ENCODE data around the gene MOB3B.

Gene MOB3B

GRCh38 chr9:27353474-27354229 is 176.0 kb downstream of the MOB3B start:
- peak; percentile 78 for DNase-seq

GRCh38 chr9:27353166-27353473 is 176.5 kb downstream of the MOB3B start:
- DNase-seq, result no peak

GRCh38 chr9:27352457-27353165 is 177.0 kb downstream of the MOB3B start:
- no peak for DNase-seq

GRCh38 chr9:27351438-27351837 is 178.2 kb downstream of the MOB3B start:
- peak; percentile 80 for DNase-seq

GRCh38 chr9:27350382-27350976 is 179.1 kb downstream of the MOB3B start:
- no peak for DNase-seq

GRCh38 chr9:27349698-27350080 is 179.9 kb downstream of the MOB3B start:
- DNase-seq, result peak; percentile 80

- DNase-seq, result peak; percentile 83
Measured at GRCh38 chr9:27348785-27349697, 180.6 kb downstream of the MOB3B start.

- DNase-seq, result no peak
Measured at GRCh38 chr9:27347889-27348288, 181.7 kb downstream of the MOB3B start.

- no peak for DNase-seq
Measured at GRCh38 chr9:27344776-27345175, 184.8 kb downstream of the MOB3B start.

- no peak for DNase-seq
Measured at GRCh38 chr9:27341545-27342294, 187.9 kb downstream of the MOB3B start.

- peak; percentile 48 for DNase-seq
Measured at GRCh38 chr9:27340961-27341511, 188.6 kb downstream of the MOB3B start.

- no peak for DNase-seq
Measured at GRCh38 chr9:27340285-27340674, 189.3 kb downstream of the MOB3B start.

GRCh38 chr9:27339661-27340284 is 189.8 kb downstream of the MOB3B start:
- DNase-seq, result no peak

- no peak for DNase-seq
Measured at GRCh38 chr9:27338527-27338903, 191.1 kb downstream of the MOB3B start.

- no peak for DNase-seq
Measured at GRCh38 chr9:27337833-27338526, 191.6 kb downstream of the MOB3B start.

GRCh38 chr9:27337236-27337635 is 192.4 kb downstream of the MOB3B start:
- DNase-seq, result no peak

- no peak for DNase-seq
Measured at GRCh38 chr9:27336829-27337228, 192.8 kb downstream of the MOB3B start.

- DNase-seq, result no peak
Measured at GRCh38 chr9:27336126-27336525, 193.5 kb downstream of the MOB3B start.

GRCh38 chr9:27335075-27335474 is 194.5 kb downstream of the MOB3B start:
- no peak for DNase-seq

- DNase-seq, result peak; percentile 84
Measured at GRCh38 chr9:27333241-27334052, 196.2 kb downstream of the MOB3B start.

All from NCI-H69 (cell line).